Activated naive CD4-positive, alpha-beta T cell treated with anti-CD3 and anti-CD28 coated beads, Interleukin-2, amount 10 ng/mL, durations not matched to agents 7 days and 5 days (primary cell): Measurements from ENCODE around the gene DYRK1A.
"Not testable (repeated sequence)": the region's sequence is repeated elsewhere in the genome, so short reads cannot be mapped to it uniquely, and the experiment has no call there.

Source experiments
- CTCF ChIA-PET: fragments of 350-600 bp; sonication (Branson Sonifier 250); formaldehyde crosslinking; loops from one replicate; lab custom pipeline; 2021; ENCODE audit warnings: antibody characterized with exemption; lab: Charles Lee
- DNase-seq: peaks from one replicate; pipeline ENCODE4 v3.0.0-alpha.2; 2020
- H3K27ac Mint-ChIP-seq: one replicate; pipeline ENCODE4 v1.8.0; 2021; ENCODE audit warnings: mild to moderate bottlenecking, moderate library complexity, mixed read lengths
- H3K27me3 Mint-ChIP-seq: one replicate; pipeline ENCODE4 v1.8.0; 2021; ENCODE audit warnings: mild to moderate bottlenecking, mixed read lengths
- H3K36me3 Mint-ChIP-seq: one replicate; pipeline ENCODE4 v1.8.0; 2021; ENCODE audit warnings: mixed read lengths
- H3K4me1 Mint-ChIP-seq: one replicate; pipeline ENCODE4 v1.8.0; 2021; ENCODE audit warnings: mixed read lengths
- H3K4me3 Mint-ChIP-seq: one replicate; pipeline ENCODE4 v1.8.0; 2021; ENCODE audit warnings: mild to moderate bottlenecking, moderate library complexity, mixed read lengths
- H3K9me3 Mint-ChIP-seq: one replicate; pipeline ENCODE4 v1.8.0; 2021; ENCODE audit warnings: mixed read lengths

The DYRK1A gene

GRCh38 chr21:37536616-37537278, 170.2 kb downstream of the DYRK1A start:
- Mint-ChIP-seq H3K27ac (no peak overlapping the region), H3K4me3 (no peak overlapping the region), H3K4me1 (no peaks in the 10 kb centered on the region), H3K9me3 (no peaks in the 10 kb centered on the region), H3K27me3 (peaks cover 35% of the 10 kb centered on the region), H3K36me3 (no peaks in the 10 kb centered on the region)
- no peak for DNase-seq
- CTCF ChIA-PET: no interaction called here

GRCh38 chr21:37537391-37537996, 170.9 kb downstream of the DYRK1A start:
- Mint-ChIP-seq H3K4me3 (no peak overlapping the region), H3K4me1 (no peaks in the 10 kb centered on the region), H3K27ac (no peak overlapping the region), H3K36me3 (no peaks in the 10 kb centered on the region), H3K27me3 (peaks cover 32% of the 10 kb centered on the region), H3K9me3 (no peaks in the 10 kb centered on the region)
- no peak for DNase-seq
- CTCF ChIA-PET: no interaction called here

GRCh38 chr21:37538971-37539590, 172.5 kb downstream of the DYRK1A start:
- H3K9me3 Mint-ChIP-seq: no peaks in the 10 kb centered on the region
- H3K4me3 Mint-ChIP-seq: no peak overlapping the region
- CTCF ChIA-PET: no interaction called here

GRCh38 chr21:37541128-37541527, 174.6 kb downstream of the DYRK1A start:
- H3K4me1 Mint-ChIP-seq, DNase-seq, H3K27ac Mint-ChIP-seq, H3K9me3 Mint-ChIP-seq, H3K36me3 Mint-ChIP-seq, CTCF ChIA-PET, H3K4me3 Mint-ChIP-seq: not testable (repeated sequence)
- peaks cover 24% of the 10 kb centered on the region for H3K27me3 Mint-ChIP-seq

More at GRCh38 chr21:37538971-37539590, 172.5 kb downstream of the DYRK1A start:
- H3K27me3 Mint-ChIP-seq: peaks cover 23% of the 10 kb centered on the region
- no peak for DNase-seq
- no peaks in the 10 kb centered on the region for H3K4me1 Mint-ChIP-seq
- no peaks in the 10 kb centered on the region for H3K36me3 Mint-ChIP-seq
- no peak overlapping the region for H3K27ac Mint-ChIP-seq

DNA sequence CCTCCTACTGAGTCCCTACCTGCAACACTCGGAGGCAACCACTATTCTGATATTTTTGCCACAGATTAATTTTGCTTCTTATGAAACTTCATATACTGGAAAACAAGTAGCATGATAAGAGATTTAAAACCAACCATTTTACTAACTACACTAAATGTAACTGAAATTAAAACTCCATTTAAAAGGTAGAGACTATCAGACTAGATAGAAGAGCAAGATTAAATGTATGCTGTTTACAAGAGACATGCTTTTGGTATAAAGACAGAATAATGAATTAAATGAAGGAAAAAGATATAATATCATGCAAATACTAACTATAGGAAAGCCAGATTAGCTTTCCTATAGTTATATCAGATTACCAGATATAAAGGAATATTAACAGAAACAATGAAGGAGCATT, 175.9 kb downstream of the DYRK1A start:
- Mint-ChIP-seq H3K27ac (no peak overlapping the region), H3K4me3 (no peak overlapping the region), H3K4me1 (peaks cover 10% of the 10 kb centered on the region), H3K27me3 (peaks cover 23% of the 10 kb centered on the region), H3K36me3 (no peaks in the 10 kb centered on the region), H3K9me3 (no peaks in the 10 kb centered on the region)
- no peak for DNase-seq
- CTCF ChIA-PET: no interaction called here

GRCh38 chr21:37546299-37546908, 179.8 kb downstream of the DYRK1A start:
- H3K27ac Mint-ChIP-seq: no peak overlapping the region
- DNase-seq: no peak
- no peaks in the 10 kb centered on the region for H3K9me3 Mint-ChIP-seq
- no peaks in the 10 kb centered on the region for H3K36me3 Mint-ChIP-seq
- CTCF ChIA-PET: no interaction called here
- H3K4me3 Mint-ChIP-seq: no peak overlapping the region
- H3K27me3 Mint-ChIP-seq: peaks cover 21% of the 10 kb centered on the region
- H3K4me1 Mint-ChIP-seq: peaks cover 10% of the 10 kb centered on the region

- peaks cover 17% of the 10 kb centered on the region for H3K27me3 Mint-ChIP-seq
- peaks cover 10% of the 10 kb centered on the region for H3K4me1 Mint-ChIP-seq
- DNase-seq: no peak
- H3K9me3 Mint-ChIP-seq: no peaks in the 10 kb centered on the region
- H3K4me3 Mint-ChIP-seq: no peak overlapping the region
- no peaks in the 10 kb centered on the region for H3K36me3 Mint-ChIP-seq
- no peak overlapping the region for H3K27ac Mint-ChIP-seq
- CTCF ChIA-PET: no interaction called here
Measured at GRCh38 chr21:37546949-37547614, 180.5 kb downstream of the DYRK1A start.

GRCh38 chr21:37547615-37548200, 181.1 kb downstream of the DYRK1A start:
- no peaks in the 10 kb centered on the region for H3K36me3 Mint-ChIP-seq
- no peaks in the 10 kb centered on the region for H3K9me3 Mint-ChIP-seq
- CTCF ChIA-PET: no interaction called here
- H3K4me1 Mint-ChIP-seq: peaks cover 10% of the 10 kb centered on the region
- no peak overlapping the region for H3K4me3 Mint-ChIP-seq
- H3K27me3 Mint-ChIP-seq: peaks cover 17% of the 10 kb centered on the region
- H3K27ac Mint-ChIP-seq: no peak overlapping the region
- no peak for DNase-seq

- H3K4me1 Mint-ChIP-seq: peaks cover 10% of the 10 kb centered on the region
- CTCF ChIA-PET: no interaction called here
- H3K27ac Mint-ChIP-seq: no peak overlapping the region
- H3K4me3 Mint-ChIP-seq: no peak overlapping the region
- H3K36me3 Mint-ChIP-seq: no peaks in the 10 kb centered on the region
- no peak for DNase-seq
- H3K27me3 Mint-ChIP-seq: peaks cover 17% of the 10 kb centered on the region
- H3K9me3 Mint-ChIP-seq: no peaks in the 10 kb centered on the region
Measured at GRCh38 chr21:37548521-37548981, 182.0 kb downstream of the DYRK1A start.

DNA sequence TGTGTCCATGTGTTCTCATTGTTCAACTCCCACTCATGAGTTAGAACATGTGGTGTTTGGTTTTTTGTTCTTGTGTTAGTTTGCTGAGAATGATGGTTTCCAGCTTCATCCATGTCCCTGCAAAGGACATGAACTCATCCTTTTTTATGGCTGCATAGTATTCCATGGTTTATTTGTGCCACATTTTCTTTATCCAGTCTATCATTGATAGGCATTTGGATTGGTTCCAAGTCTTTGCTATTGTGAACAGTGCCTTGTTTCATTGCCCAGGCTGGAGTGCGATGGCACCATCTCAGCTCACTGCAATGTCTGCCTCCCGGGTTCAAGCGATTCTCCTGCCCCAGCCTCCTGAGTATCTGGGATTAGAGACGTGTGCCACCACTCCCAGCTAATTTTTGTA, 183.2 kb downstream of the DYRK1A start:
- H3K9me3 Mint-ChIP-seq, H3K4me3 Mint-ChIP-seq, H3K36me3 Mint-ChIP-seq, DNase-seq, CTCF ChIA-PET, H3K27ac Mint-ChIP-seq: not testable (repeated sequence)
- Mint-ChIP-seq H3K27me3 (peaks cover 20% of the 10 kb centered on the region), H3K4me1 (peaks cover 10% of the 10 kb centered on the region)

DNA sequence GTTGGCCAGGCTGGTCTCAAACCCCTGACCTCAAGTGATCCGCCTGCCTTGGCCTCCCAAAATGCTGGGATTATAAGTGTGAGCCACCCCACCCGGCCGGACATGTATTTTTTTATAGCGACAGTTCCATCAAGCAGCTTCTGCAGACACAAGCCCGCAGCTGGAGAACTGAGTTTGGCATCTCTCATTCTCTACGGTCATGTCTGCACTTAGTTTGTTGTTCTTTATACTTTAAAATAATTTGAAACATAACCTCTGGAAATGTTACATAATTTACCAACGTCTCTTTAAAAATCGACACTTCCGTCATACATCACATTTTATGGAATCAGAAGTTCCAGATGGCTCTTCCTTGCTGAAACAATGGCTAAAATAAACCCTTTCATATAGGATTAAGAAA, 183.6 kb downstream of the DYRK1A start:
- Mint-ChIP-seq H3K9me3 (no peaks in the 10 kb centered on the region), H3K36me3 (no peaks in the 10 kb centered on the region), H3K4me3 (no peak overlapping the region), H3K4me1 (peaks cover 10% of the 10 kb centered on the region), H3K27me3 (peaks cover 22% of the 10 kb centered on the region), H3K27ac (no peak overlapping the region)
- DNase-seq: no peak
- CTCF ChIA-PET: no interaction called here

- Mint-ChIP-seq H3K36me3 (no peaks in the 10 kb centered on the region), H3K27ac (no peak overlapping the region), H3K4me1 (peaks cover 10% of the 10 kb centered on the region), H3K4me3 (no peak overlapping the region), H3K9me3 (no peaks in the 10 kb centered on the region), H3K27me3 (peaks cover 16% of the 10 kb centered on the region)
- CTCF ChIA-PET: interaction anchor here (1.1 kb wide), 1 partner anchor 13 kb away, joined by 3 read pairs; no protein-coding TSS in a partner anchor
- DNase-seq: no peak
Measured at GRCh38 chr21:37550618-37551330, 184.2 kb downstream of the DYRK1A start.

- Mint-ChIP-seq H3K9me3 (no peaks in the 10 kb centered on the region), H3K27me3 (peaks cover 15% of the 10 kb centered on the region), H3K36me3 (no peaks in the 10 kb centered on the region), H3K4me1 (peaks cover 7% of the 10 kb centered on the region), H3K27ac (no peak overlapping the region), H3K4me3 (no peak overlapping the region)
- CTCF ChIA-PET: interaction anchor here (1.1 kb wide), 1 partner anchor 12 kb away, joined by 3 read pairs; no protein-coding TSS in a partner anchor
- no peak for DNase-seq
Measured at GRCh38 chr21:37551331-37551992, 184.9 kb downstream of the DYRK1A start.
